WTC11 (cell line): Measurements from ENCODE around the gene DTX3L. TPM values are rescaled to one million over a fixed set of nuclear protein-coding genes. Genes with fewer than 3 reads are reported as not detected.
A peak's percentile ranks its signal among the peaks of the same experiment; 100 is the strongest.

ENCODE experiments used
- ATAC-seq: fragments of 200-7000 bp; cut with Tn5 transposase; 2 replicates; pipeline ENCODE4 v1.10.0; 2021; ENCODE audit warnings: mild to moderate bottlenecking, moderate library complexity
- CTCF ChIA-PET: fragments of 300-600 bp; sonication (Branson Sonifier 250); formaldehyde crosslinking; loops from one replicate; lab custom pipeline; 2021; ENCODE audit warnings: antibody characterized with exemption; lab: Charles Lee
- POLR2A ChIA-PET: fragments of 350-600 bp; sonication (Branson Sonifier 250); formaldehyde crosslinking; loops from one replicate; lab custom pipeline; 2021; ENCODE audit warnings: antibody characterized with exemption; lab: Charles Lee
- DNase-seq: peaks from one replicate; pipeline ENCODE4 v3.0.0; 2021; ENCODE audit warnings: low spot score
- H3K27ac Mint-ChIP-seq: 2 replicates; pipeline ENCODE4 v1.8.0; 2021; ENCODE audit warnings: mixed read lengths
- H3K27me3 Mint-ChIP-seq: 2 replicates; pipeline ENCODE4 v1.8.0; 2021; ENCODE audit warnings: low read depth, mild to moderate bottlenecking, moderate library complexity, mixed read lengths
- H3K36me3 Mint-ChIP-seq: 2 replicates; pipeline ENCODE4 v1.8.0; 2021; ENCODE audit warnings: mixed read lengths
- H3K4me1 Mint-ChIP-seq: 2 replicates; pipeline ENCODE4 v1.8.0; 2022; ENCODE audit warnings: mixed read lengths
- H3K4me3 Mint-ChIP-seq: 2 replicates; pipeline ENCODE4 v1.8.0; 2021; ENCODE audit warnings: mild to moderate bottlenecking, moderate library complexity, mixed read lengths
- H3K9me3 Mint-ChIP-seq: 2 replicates; pipeline ENCODE4 v1.8.0; 2021; ENCODE audit warnings: mixed read lengths
- ATF3 ChIP-seq: sonication (generic); formaldehyde crosslinking; conservative IDR thresholded peaks from 2 replicates; pipeline ENCODE4 v1.8.1; 2022; ENCODE audit warnings: mild to moderate bottlenecking, missing genetic modification reagents
- E2F4 ChIP-seq: sonication (generic); formaldehyde crosslinking; IDR thresholded peaks from 2 replicates; pipeline ENCODE4 v1.8.1; 2022; ENCODE audit warnings: low read depth, mild to moderate bottlenecking, moderate library complexity, missing genetic modification reagents, borderline replicate concordance
- ERG ChIP-seq: fragments of 250-450 bp; sonication (Bioruptor Pico); IDR thresholded peaks from 2 replicates; pipeline ENCODE4 v1.8.0; 2021; ENCODE audit warnings: mild to moderate bottlenecking
- ESRRA ChIP-seq: sonication (generic); formaldehyde crosslinking; IDR thresholded peaks from 2 replicates; pipeline ENCODE4 v1.8.1; 2022; ENCODE audit warnings: mild to moderate bottlenecking, missing genetic modification reagents, borderline replicate concordance
- JUN ChIP-seq: sonication (generic); formaldehyde crosslinking; IDR thresholded peaks from 2 replicates; pipeline ENCODE4 v1.8.0; 2023; ENCODE audit warnings: mild to moderate bottlenecking, missing genetic modification reagents
- MLX ChIP-seq: sonication (generic); formaldehyde crosslinking; IDR thresholded peaks from 2 replicates; pipeline ENCODE4 v1.8.1; 2023; ENCODE audit warnings: mild to moderate bottlenecking, missing genetic modification reagents, moderate library complexity
- RELA ChIP-seq: sonication (generic); formaldehyde crosslinking; IDR thresholded peaks from 2 replicates; pipeline ENCODE4 v1.8.1; 2022; ENCODE audit warnings: missing genetic modification reagents, mild to moderate bottlenecking, borderline replicate concordance
- SMAD3 ChIP-seq: sonication (generic); formaldehyde crosslinking; IDR thresholded peaks from 2 replicates; pipeline ENCODE4 v1.8.0; 2022; ENCODE audit warnings: missing genetic modification reagents, mild to moderate bottlenecking, borderline replicate concordance
- SMAD4 ChIP-seq: sonication (generic); formaldehyde crosslinking; IDR thresholded peaks from 2 replicates; pipeline ENCODE4 v1.8.0; 2022; ENCODE audit warnings: mild to moderate bottlenecking, missing genetic modification reagents
- SOX15 ChIP-seq: fragments of 250-450 bp; sonication (Bioruptor Pico); IDR thresholded peaks from 2 replicates; pipeline ENCODE4 v1.9.0; 2021; ENCODE audit warnings: mild to moderate bottlenecking
- STAT6 ChIP-seq: sonication (generic); formaldehyde crosslinking; conservative IDR thresholded peaks from 2 replicates; pipeline ENCODE4 v1.8.1; 2023; ENCODE audit warnings: mild to moderate bottlenecking, low read depth, missing genetic modification reagents, moderate library complexity
- TEAD1 ChIP-seq: sonication (generic); formaldehyde crosslinking; IDR thresholded peaks from 2 replicates; pipeline ENCODE4 v1.8.0; 2022; ENCODE audit warnings: mild to moderate bottlenecking, missing genetic modification reagents
- TEAD4 ChIP-seq: sonication (generic); formaldehyde crosslinking; IDR thresholded peaks from 2 replicates; pipeline ENCODE4 v1.8.0; 2022; ENCODE audit warnings: mild to moderate bottlenecking, missing genetic modification reagents
- ZBTB21 ChIP-seq: sonication (generic); formaldehyde crosslinking; IDR thresholded peaks from 2 replicates; pipeline ENCODE4 v1.8.1; 2023; ENCODE audit warnings: mild to moderate bottlenecking, missing genetic modification reagents, borderline replicate concordance
- ZBTB43 ChIP-seq: sonication (generic); formaldehyde crosslinking; IDR thresholded peaks from 2 replicates; pipeline ENCODE4 v1.8.1; 2023; ENCODE audit warnings: mild to moderate bottlenecking, missing genetic modification reagents
- ZNF121 ChIP-seq: sonication (generic); formaldehyde crosslinking; IDR thresholded peaks from 2 replicates; pipeline ENCODE4 v1.8.0; 2023; ENCODE audit warnings: missing genetic modification reagents
- ZNF416 ChIP-seq: fragments of 250-450 bp; sonication (Bioruptor Pico); IDR thresholded peaks from 2 replicates; pipeline ENCODE4 v1.9.0; 2021; ENCODE audit warnings: mild to moderate bottlenecking, inconsistent platforms
- total RNA-seq: library from RNA; stranded (reverse); gene quantifications from 3 replicates; pipeline ENCODE4 v1.2.3, GENCODE V29; 2021

DTX3L gene
- total RNA-seq, 1 experiment from 2014 or later = 4.6 TPM

GRCh38 chr3:122533931-122534334, 30.2 kb upstream of the DTX3L start (continued):
- TF ChIP-seq ATF3 (CRISPR knock-in tag) (no peak), ZBTB43 (CRISPR knock-in tag) (no peak), SMAD4 (CRISPR knock-in tag) (no peak), MLX (no peak)

- DNase-seq (no peak), ATAC-seq (peak; percentile 86)
- Mint-ChIP-seq H3K9me3 (no peaks in the 10 kb centered on the region), H3K4me3 (peak overlapping the region; percentile 3), H3K27me3 (no peaks in the 10 kb centered on the region), H3K4me1 (peaks cover 30% of the 10 kb centered on the region), H3K36me3 (no peaks in the 10 kb centered on the region), H3K27ac (peak overlapping the region; percentile 42)
- ChIA-PET CTCF (interaction anchor here (2.0 kb wide), 1 partner anchor 143 kb away, joined by 5 read pairs; no protein-coding TSS in a partner anchor), POLR2A (interaction anchor here (0.9 kb wide), 1 partner anchor 21 kb away, joined by 3 read pairs; the partner anchor contains the start of gene KPNA1)
- TF ChIP-seq ATF3 (CRISPR knock-in tag) = no peak
- TF ChIP-seq ZNF416 = no peak
- TF ChIP-seq JUN = no peak
- no peak for TF ChIP-seq ZNF121
- TF ChIP-seq TEAD4 (CRISPR knock-in tag) = no peak
- no peak for TF ChIP-seq ZBTB21 (CRISPR knock-in tag)
- no peak for TF ChIP-seq SOX15 (CRISPR knock-in tag)
- TF ChIP-seq ESRRA (CRISPR knock-in tag) = no peak
- TF ChIP-seq ERG (CRISPR knock-in tag) = no peak
- TF ChIP-seq STAT6 = no peak
- TF ChIP-seq E2F4 (CRISPR knock-in tag) = no peak
- no peak for TF ChIP-seq MLX
- no peak for TF ChIP-seq TEAD1 (CRISPR knock-in tag)
- TF ChIP-seq RELA = no peak
- TF ChIP-seq SMAD3 (CRISPR knock-in tag) = no peak
Observed at GRCh38 chr3:122535964-122536631, 28.0 kb upstream of the DTX3L start.
